HepG2 (cell line): ENCODE results near the gene MYO16.

Experiments
- CREB1 ChIP-seq, 2 experiments: fragments of 450-650 bp in 1 of 2; IDR thresholded peaks; 2 replicates each; pipeline ENCODE4 v1.6.1; 2016 to 2017; ENCODE audit warnings: control low read depth in 1 of 2, mild to moderate bottlenecking in 1 of 2, missing compliant biosample characterization in 1 of 2, missing genetic modification characterization in 1 of 2
- HOXA9 ChIP-seq: sonication (generic); formaldehyde crosslinking; IDR thresholded peaks from 2 replicates; pipeline ENCODE4 v1.8.1; 2022; ENCODE audit warnings: missing genetic modification reagents, mild to moderate bottlenecking, moderate library complexity, borderline replicate concordance
- JUN ChIP-seq: sonication (generic); formaldehyde crosslinking; IDR thresholded peaks from 2 replicates; pipeline ENCODE4 v1.4.0; 2020; ENCODE audit warnings: mild to moderate bottlenecking, missing genetic modification reagents
- POLR2A ChIP-seq, 2 experiments: IDR thresholded peaks; 2 replicates each; pipeline ENCODE4 v1.6.1; 2011; ENCODE audit warnings: low read depth in 2 of 2, low read length in 2 of 2, mild to moderate bottlenecking in 1 of 2, moderate library complexity in 1 of 2; ENCODE audit not compliant: insufficient read depth in 1 of 2
- ZNF253 ChIP-seq: sonication (generic); formaldehyde crosslinking; IDR thresholded peaks from 2 replicates; pipeline ENCODE4 v1.8.0; 2022; ENCODE audit warnings: mild to moderate bottlenecking, missing genetic modification reagents, borderline replicate concordance
- ZNF256 ChIP-seq: sonication (generic); formaldehyde crosslinking; conservative IDR thresholded peaks from 2 replicates; pipeline ENCODE4 v1.4.0; 2020; ENCODE audit warnings: missing genetic modification reagents
- TF ChIP-seq, protein P1 (sequence below): sonication (generic); formaldehyde crosslinking; IDR thresholded peaks from 2 replicates; pipeline ENCODE4 v1.8.1; 2022; ENCODE audit warnings: low read depth, mild to moderate bottlenecking, missing genetic modification reagents
- TF ChIP-seq, protein P2 (sequence below): sonication (generic); formaldehyde crosslinking; IDR thresholded peaks from 2 replicates; pipeline ENCODE4 v1.5.0; 2020; ENCODE audit warnings: mild to moderate bottlenecking, missing genetic modification reagents, moderate library complexity
- TF ChIP-seq, protein P3 (sequence below): sonication (generic); formaldehyde crosslinking; IDR thresholded peaks from 2 replicates; pipeline ENCODE4 v1.4.0; 2020; ENCODE audit warnings: mild to moderate bottlenecking, missing genetic modification reagents
- TF ChIP-seq, protein P4 (sequence below): sonication (generic); formaldehyde crosslinking; IDR thresholded peaks from 2 replicates; pipeline ENCODE4 v1.4.0; 2020; ENCODE audit warnings: missing genetic modification reagents, borderline replicate concordance

DNA sequence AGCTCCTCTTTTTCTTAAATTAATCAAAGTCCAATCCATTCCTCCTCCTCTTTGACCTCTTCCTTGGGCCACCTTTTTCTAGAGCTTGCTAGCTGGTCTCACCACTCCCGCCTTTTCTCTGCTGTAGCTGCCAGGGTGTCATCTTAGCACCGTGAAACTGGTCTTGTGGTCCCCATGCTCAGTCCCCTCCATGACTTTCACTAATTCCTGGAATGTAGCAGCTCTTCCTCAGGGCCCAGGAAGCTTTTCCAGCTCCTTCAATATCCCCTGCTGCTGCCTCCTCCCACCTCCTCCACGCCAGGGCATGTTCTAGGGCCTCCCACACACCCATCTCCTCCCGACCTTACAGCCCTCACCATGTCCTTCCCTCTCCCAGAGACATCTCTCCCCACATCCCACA lies 222.2 kb downstream of the MYO16 start:
- TF ChIP-seq, protein P1, sequence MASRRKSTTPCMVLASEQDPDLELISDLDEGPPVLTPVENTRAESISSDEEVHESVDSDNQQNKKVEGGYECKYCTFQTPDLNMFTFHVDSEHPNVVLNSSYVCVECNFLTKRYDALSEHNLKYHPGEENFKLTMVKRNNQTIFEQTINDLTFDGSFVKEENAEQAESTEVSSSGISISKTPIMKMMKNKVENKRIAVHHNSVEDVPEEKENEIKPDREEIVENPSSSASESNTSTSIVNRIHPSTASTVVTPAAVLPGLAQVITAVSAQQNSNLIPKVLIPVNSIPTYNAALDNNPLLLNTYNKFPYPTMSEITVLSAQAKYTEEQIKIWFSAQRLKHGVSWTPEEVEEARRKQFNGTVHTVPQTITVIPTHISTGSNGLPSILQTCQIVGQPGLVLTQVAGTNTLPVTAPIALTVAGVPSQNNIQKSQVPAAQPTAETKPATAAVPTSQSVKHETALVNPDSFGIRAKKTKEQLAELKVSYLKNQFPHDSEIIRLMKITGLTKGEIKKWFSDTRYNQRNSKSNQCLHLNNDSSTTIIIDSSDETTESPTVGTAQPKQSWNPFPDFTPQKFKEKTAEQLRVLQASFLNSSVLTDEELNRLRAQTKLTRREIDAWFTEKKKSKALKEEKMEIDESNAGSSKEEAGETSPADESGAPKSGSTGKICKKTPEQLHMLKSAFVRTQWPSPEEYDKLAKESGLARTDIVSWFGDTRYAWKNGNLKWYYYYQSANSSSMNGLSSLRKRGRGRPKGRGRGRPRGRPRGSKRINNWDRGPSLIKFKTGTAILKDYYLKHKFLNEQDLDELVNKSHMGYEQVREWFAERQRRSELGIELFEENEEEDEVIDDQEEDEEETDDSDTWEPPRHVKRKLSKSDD, result no peak
- TF ChIP-seq HOXA9, result no peak
- TF ChIP-seq, protein P2, sequence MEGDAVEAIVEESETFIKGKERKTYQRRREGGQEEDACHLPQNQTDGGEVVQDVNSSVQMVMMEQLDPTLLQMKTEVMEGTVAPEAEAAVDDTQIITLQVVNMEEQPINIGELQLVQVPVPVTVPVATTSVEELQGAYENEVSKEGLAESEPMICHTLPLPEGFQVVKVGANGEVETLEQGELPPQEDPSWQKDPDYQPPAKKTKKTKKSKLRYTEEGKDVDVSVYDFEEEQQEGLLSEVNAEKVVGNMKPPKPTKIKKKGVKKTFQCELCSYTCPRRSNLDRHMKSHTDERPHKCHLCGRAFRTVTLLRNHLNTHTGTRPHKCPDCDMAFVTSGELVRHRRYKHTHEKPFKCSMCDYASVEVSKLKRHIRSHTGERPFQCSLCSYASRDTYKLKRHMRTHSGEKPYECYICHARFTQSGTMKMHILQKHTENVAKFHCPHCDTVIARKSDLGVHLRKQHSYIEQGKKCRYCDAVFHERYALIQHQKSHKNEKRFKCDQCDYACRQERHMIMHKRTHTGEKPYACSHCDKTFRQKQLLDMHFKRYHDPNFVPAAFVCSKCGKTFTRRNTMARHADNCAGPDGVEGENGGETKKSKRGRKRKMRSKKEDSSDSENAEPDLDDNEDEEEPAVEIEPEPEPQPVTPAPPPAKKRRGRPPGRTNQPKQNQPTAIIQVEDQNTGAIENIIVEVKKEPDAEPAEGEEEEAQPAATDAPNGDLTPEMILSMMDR (CRISPR knock-in tag), result no peak
- TF ChIP-seq, protein P3, sequence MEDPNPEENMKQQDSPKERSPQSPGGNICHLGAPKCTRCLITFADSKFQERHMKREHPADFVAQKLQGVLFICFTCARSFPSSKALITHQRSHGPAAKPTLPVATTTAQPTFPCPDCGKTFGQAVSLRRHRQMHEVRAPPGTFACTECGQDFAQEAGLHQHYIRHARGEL (CRISPR knock-in tag), result no peak
- TF ChIP-seq ZNF253 (CRISPR knock-in tag), result no peak
- no peak for TF ChIP-seq POLR2A (IDR thresholded peaks at IDR 0.05; ENCODE audit: insufficient read depth in 1 of 2, low read depth in 2 of 2, low read length in 2 of 2)
- no peak for TF ChIP-seq ZNF256 (CRISPR knock-in tag)
- TF ChIP-seq JUN (CRISPR knock-in tag), result no peak
- TF ChIP-seq, protein P4, sequence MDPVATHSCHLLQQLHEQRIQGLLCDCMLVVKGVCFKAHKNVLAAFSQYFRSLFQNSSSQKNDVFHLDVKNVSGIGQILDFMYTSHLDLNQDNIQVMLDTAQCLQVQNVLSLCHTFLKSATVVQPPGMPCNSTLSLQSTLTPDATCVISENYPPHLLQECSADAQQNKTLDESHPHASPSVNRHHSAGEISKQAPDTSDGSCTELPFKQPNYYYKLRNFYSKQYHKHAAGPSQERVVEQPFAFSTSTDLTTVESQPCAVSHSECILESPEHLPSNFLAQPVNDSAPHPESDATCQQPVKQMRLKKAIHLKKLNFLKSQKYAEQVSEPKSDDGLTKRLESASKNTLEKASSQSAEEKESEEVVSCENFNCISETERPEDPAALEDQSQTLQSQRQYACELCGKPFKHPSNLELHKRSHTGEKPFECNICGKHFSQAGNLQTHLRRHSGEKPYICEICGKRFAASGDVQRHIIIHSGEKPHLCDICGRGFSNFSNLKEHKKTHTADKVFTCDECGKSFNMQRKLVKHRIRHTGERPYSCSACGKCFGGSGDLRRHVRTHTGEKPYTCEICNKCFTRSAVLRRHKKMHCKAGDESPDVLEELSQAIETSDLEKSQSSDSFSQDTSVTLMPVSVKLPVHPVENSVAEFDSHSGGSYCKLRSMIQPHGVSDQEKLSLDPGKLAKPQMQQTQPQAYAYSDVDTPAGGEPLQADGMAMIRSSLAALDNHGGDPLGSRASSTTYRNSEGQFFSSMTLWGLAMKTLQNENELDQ (CRISPR knock-in tag), result no peak
- TF ChIP-seq CREB1 (IDR thresholded peaks at IDR 0.05), result no peak
- no peak for TF ChIP-seq CREB1 (CRISPR knock-in tag; IDR thresholded peaks at IDR 0.05)
